GM12891 (cell line): ENCODE measurements around the gene SPAG9.

Experiments
- POLR2A ChIP-seq: IDR thresholded peaks from 2 replicates; pipeline ENCODE4 v1.6.1; 2011; ENCODE audit warnings: low read depth, low read length, control low read depth
- SPI1 ChIP-seq: IDR thresholded peaks from 2 replicates; pipeline ENCODE4 v1.6.1; 2011; ENCODE audit warnings: low read depth, low read length, control low read depth
- TAF1 ChIP-seq: IDR thresholded peaks from 2 replicates; pipeline ENCODE4 v1.6.1; 2011; ENCODE audit warnings: low read depth, low read length, control low read depth

DNA sequence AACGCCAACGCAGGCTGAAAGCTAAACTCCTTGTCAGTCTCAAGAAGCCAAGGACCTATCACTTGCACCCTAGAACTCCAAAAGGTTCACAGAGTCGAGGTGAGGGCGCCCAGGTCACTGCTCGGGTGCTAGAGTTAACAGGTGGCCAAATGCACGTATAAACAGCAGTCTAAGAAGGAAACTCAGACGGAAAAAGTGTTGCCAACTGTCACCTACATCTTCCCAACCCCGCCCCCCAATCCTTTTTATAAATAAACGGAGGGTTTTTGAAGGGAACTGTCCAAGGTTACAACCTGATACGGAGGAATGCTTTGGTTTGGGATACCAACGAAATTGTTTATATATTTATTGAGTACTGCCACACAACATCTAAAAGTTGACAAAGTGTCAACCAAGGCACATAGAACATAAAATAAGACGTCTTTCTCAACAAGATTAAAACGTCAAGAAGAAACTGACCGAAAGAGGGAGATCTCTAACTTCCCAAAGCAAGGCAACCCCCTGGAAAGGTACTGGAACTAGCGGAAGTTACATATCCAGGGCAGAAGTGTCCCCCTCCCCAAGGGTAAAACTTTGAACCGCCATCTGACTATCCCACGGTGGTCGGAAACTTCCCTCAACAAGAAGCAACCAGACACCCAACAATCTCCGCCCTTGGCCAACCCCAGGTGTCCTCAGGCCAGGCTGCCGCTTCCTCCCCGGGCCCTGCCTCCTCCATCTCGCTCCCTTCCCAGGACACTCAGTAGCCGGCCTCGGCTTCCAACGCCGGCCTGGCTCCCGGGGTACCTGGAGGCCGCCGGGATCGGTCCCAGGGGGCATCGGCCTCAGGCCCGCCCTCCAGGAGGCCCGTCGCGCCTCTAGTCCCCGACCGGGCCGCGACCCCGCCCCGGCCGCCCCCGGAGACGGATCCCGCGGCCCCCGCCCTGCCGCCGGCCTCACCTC, 982 bp downstream of the SPAG9 start:
- TF ChIP-seq POLR2A = no peak
- TF ChIP-seq SPI1 = no peak
- no peak for TF ChIP-seq TAF1
